UCSD-AML1 (cell line): Measurements from ENCODE around the gene OPRL1.

Experiments used
- DNase-seq: peaks from one replicate; lab custom pipeline; 2025; ENCODE audit not compliant: unreplicated experiment; lab: John Stamatoyannopoulos, UW

The OPRL1 gene

GRCh38 chr20:64042054-64042781 lies 37.7 kb upstream of the OPRL1 start:
- peak; percentile 59 for DNase-seq

GRCh38 chr20:64043768-64044167 lies 36.1 kb upstream of the OPRL1 start:
- DNase-seq: no peak

- DNase-seq: peak; percentile 51
These were observed 35.2 kb upstream of the OPRL1 start for GRCh38 chr20:64044484-64045247.

GRCh38 chr20:64045346-64046011 lies 34.4 kb upstream of the OPRL1 start:
- peak; percentile 45 for DNase-seq

GRCh38 chr20:64047046-64047389 lies 32.9 kb upstream of the OPRL1 start:
- no peak for DNase-seq

GRCh38 chr20:64047968-64048401 lies 31.9 kb upstream of the OPRL1 start:
- no peak for DNase-seq

- DNase-seq: no peak
These were observed 31.4 kb upstream of the OPRL1 start for GRCh38 chr20:64048402-64049044.

- peak; percentile 66 for DNase-seq
These were observed 30.6 kb upstream of the OPRL1 start, which contains the start of gene SOX18 for GRCh38 chr20:64049060-64049877. TSS of gene SOX18 (minus strand) at chr20:64049639. CDS start at chr20:64049516, 123 bp downstream.

GRCh38 chr20:64049878-64050260 lies 30.0 kb upstream of the OPRL1 start:
- DNase-seq: peak; percentile 66

- DNase-seq: peak; percentile 82
These were observed 29.4 kb upstream of the OPRL1 start for GRCh38 chr20:64050261-64051032.

- DNase-seq: no peak
These were observed 28.8 kb upstream of the OPRL1 start for GRCh38 chr20:64051033-64051452.

- no peak for DNase-seq
These were observed 28.1 kb upstream of the OPRL1 start for GRCh38 chr20:64051561-64052325.

- no peak for DNase-seq
These were observed 27.6 kb upstream of the OPRL1 start for GRCh38 chr20:64052326-64052722.

GRCh38 chr20:64052987-64053840 lies 26.7 kb upstream of the OPRL1 start:
- no peak for DNase-seq

- peak; percentile 91 for DNase-seq
These were observed 25.8 kb upstream of the OPRL1 start for GRCh38 chr20:64053841-64054661.

- no peak for DNase-seq
These were observed 24.4 kb upstream of the OPRL1 start for GRCh38 chr20:64055396-64055892.
